GM18505 (cell line): ENCODE measurements around the gene SMARCB1.

Experiments
- ATAC-seq: cut with Tn5 transposase; IDR thresholded peaks from one replicate; pipeline ENCODE4 v1.9.1; 2021; ENCODE audit not compliant: unreplicated experiment
- POLR2A ChIP-seq: IDR thresholded peaks from 4 replicates; pipeline ENCODE4 v1.6.1; 2011; ENCODE audit warnings: borderline replicate concordance; ENCODE audit not compliant: insufficient read depth, insufficient read length; ENCODE audit errors: extremely low read depth

The SMARCB1 gene

GRCh38 chr22:23877566-23877965, 90.8 kb downstream of the SMARCB1 start:
- TF ChIP-seq POLR2A: no peak
- no peak for ATAC-seq

GRCh38 chr22:23878219-23878618, 91.5 kb downstream of the SMARCB1 start:
- no peak for ATAC-seq
- no peak for TF ChIP-seq POLR2A

- ATAC-seq: no peak
- TF ChIP-seq POLR2A: no peak
Measured at GRCh38 chr22:23882370-23882769, 95.6 kb downstream of the SMARCB1 start.

GRCh38 chr22:23883658-23884057, 96.9 kb downstream of the SMARCB1 start:
- no peak for ATAC-seq
- TF ChIP-seq POLR2A: no peak

GRCh38 chr22:23884140-23884539, 97.4 kb downstream of the SMARCB1 start:
- no peak for TF ChIP-seq POLR2A
- ATAC-seq: no peak
